Endothelial cell of umbilical vein (primary cell): ENCODE measurements around the gene GABBR2. TPM values are rescaled to one million over a fixed set of nuclear protein-coding genes. Genes with fewer than 3 reads are reported as not detected.

Experiments used
- BruUV-seq: library from RNA; stranded (reverse); fragments of 400-500 nt; replicated peaks from 2 replicates; lab custom pipeline; 2021; lab: Mats Ljungman, UMichigan
- CTCF ChIA-PET: fragments of 300-600, 350-600 bp; sonication (Branson Sonifier 250); formaldehyde crosslinking; loops from one replicate; lab custom pipeline; 2021; ENCODE audit warnings: antibody characterized with exemption, inconsistent platforms; lab: Charles Lee
- POLR2A ChIA-PET: fragments of 300-600, 350-600 bp; sonication (Branson Sonifier 250); formaldehyde crosslinking; loops from one replicate; lab custom pipeline; 2021; ENCODE audit warnings: antibody characterized with exemption, inconsistent platforms; lab: Charles Lee
- DNase-seq: peaks from one replicate; pipeline ENCODE4 v3.0.0-alpha.2; 2011; ENCODE audit warnings: low read depth, low spot score
- FAIRE-seq: peaks from 2 replicates; lab custom pipeline; 2011; peaks lifted over from hg19 to GRCh38; lab: Jason Lieb, UNC
- H2AFZ ChIP-seq: 2 replicates; pipeline ENCODE4 v1.6.0; 2012; ENCODE audit warnings: low read depth, low read length, control low read depth, inconsistent platforms
- H3K27ac ChIP-seq: 2 replicates; pipeline ENCODE4 v1.5.1; 2011; ENCODE audit warnings: low read depth, mild to moderate bottlenecking, control low read depth, low read length, moderate library complexity; ENCODE audit not compliant: insufficient read depth
- H3K27me3 ChIP-seq, 2 experiments: 2 replicates each; pipeline versions ENCODE4 v1.6.0 to v1.6.1; 2011; ENCODE audit warnings: low read length in 2 of 2, mixed read lengths in 1 of 2; ENCODE audit not compliant: control insufficient read depth in 2 of 2, insufficient read depth in 2 of 2
- H3K36me3 ChIP-seq, 2 experiments: 2 replicates in 1 of 2; 3 replicates in 1 of 2; pipeline ENCODE4 v1.5.1; 2011; ENCODE audit warnings: low read length in 2 of 2, mild to moderate bottlenecking in 1 of 2, moderate library complexity in 1 of 2; ENCODE audit not compliant: control insufficient read depth in 2 of 2, insufficient read depth in 2 of 2; ENCODE audit errors: extremely low read depth in 1 of 2
- H3K4me1 ChIP-seq: 3 replicates; pipeline ENCODE4 v1.5.1; 2011; ENCODE audit warnings: mild to moderate bottlenecking, low read length; ENCODE audit not compliant: control insufficient read depth, insufficient read depth; ENCODE audit errors: extremely low read depth
- H3K4me2 ChIP-seq: 2 replicates; pipeline ENCODE4 v1.6.1; 2011; ENCODE audit warnings: low read length, control low read depth, mixed read lengths; ENCODE audit not compliant: insufficient read depth
- H3K4me3 ChIP-seq, 3 experiments: fragments of 200-600 bp in 1 of 3; sonication (generic), shearing (Covaris generic) in 1 of 3; replicated peaks in 1 of 3; 2 replicates each; pipeline ENCODE4 v1.5.1; 2011 to 2016; ENCODE audit warnings: control low read depth in 3 of 3, low read length in 3 of 3, mild to moderate bottlenecking in 2 of 3, inconsistent platforms in 1 of 3, low read depth in 1 of 3, moderate library complexity in 1 of 3; ENCODE audit not compliant: insufficient read depth in 1 of 3
- H3K79me2 ChIP-seq: 2 replicates; pipeline ENCODE4 v1.6.0; 2012; ENCODE audit warnings: low read length, inconsistent platforms; ENCODE audit not compliant: control insufficient read depth, insufficient read depth
- H3K9ac ChIP-seq: replicated peaks from 2 replicates; pipeline ENCODE3; 2011; ENCODE audit warnings: low read length, control low read depth; ENCODE audit not compliant: insufficient read depth; ENCODE audit errors: extremely low read depth
- H3K9me1 ChIP-seq: replicated peaks from 3 replicates; pipeline ENCODE4 v1.6.0; 2011; ENCODE audit warnings: mild to moderate bottlenecking, low read length; ENCODE audit not compliant: control insufficient read depth, insufficient read depth; ENCODE audit errors: extremely low read depth
- H3K9me3 ChIP-seq: replicated peaks from 2 replicates; pipeline ENCODE4 v1.5.1; 2012; ENCODE audit warnings: low read length, inconsistent platforms; ENCODE audit not compliant: control insufficient read depth, insufficient read depth
- H4K20me1 ChIP-seq: replicated peaks from 2 replicates; pipeline ENCODE3; 2011; ENCODE audit warnings: mild to moderate bottlenecking, low read length; ENCODE audit not compliant: control insufficient read depth, insufficient read depth; ENCODE audit errors: extremely low read depth
- CTCF ChIP-seq, 2 donors: IDR thresholded peaks; 1 replicate in 1 of 2; 2 replicates in 1 of 2; pipeline ENCODE4 v1.5.1; 2011; ENCODE audit warnings: low read length in 2 of 2, mild to moderate bottlenecking in 2 of 2, moderate library complexity in 2 of 2, control low read depth in 1 of 2, inconsistent platforms in 1 of 2, low read depth in 1 of 2; ENCODE audit not compliant: insufficient read depth in 1 of 2; ENCODE audit errors: extremely low read depth in 1 of 2
- EZH2 ChIP-seq: IDR thresholded peaks from 2 replicates; pipeline ENCODE4 v1.6.1; 2012; ENCODE audit warnings: borderline replicate concordance, low read depth, mild to moderate bottlenecking, moderate library complexity, low read length, inconsistent platforms; ENCODE audit not compliant: severe bottlenecking
- FOS ChIP-seq: IDR thresholded peaks from 2 replicates; pipeline ENCODE4 v1.6.1; 2011; ENCODE audit warnings: mild to moderate bottlenecking, low read length, moderate library complexity, borderline replicate concordance; ENCODE audit not compliant: insufficient read depth
- GATA2 ChIP-seq: IDR thresholded peaks from 2 replicates; pipeline ENCODE4 v1.7.0; 2011; ENCODE audit warnings: low read depth, mild to moderate bottlenecking, moderate library complexity, mixed read lengths, low read length; ENCODE audit not compliant: insufficient read length, insufficient read depth
- JUN ChIP-seq: IDR thresholded peaks from 2 replicates; pipeline ENCODE4 v1.6.1; 2011; ENCODE audit warnings: borderline replicate concordance, low read depth; ENCODE audit not compliant: insufficient read length, insufficient read depth
- MAX ChIP-seq: IDR thresholded peaks from 2 replicates; pipeline ENCODE4 v1.6.1; 2011; ENCODE audit not compliant: insufficient read depth, insufficient read length
- MYC ChIP-seq: IDR thresholded peaks from one replicate; pipeline ENCODE4 v1.6.1; 2011; ENCODE audit warnings: mild to moderate bottlenecking, low read depth, low read length
- POLR2A ChIP-seq: IDR thresholded peaks from 2 replicates; pipeline ENCODE4 v1.6.1; 2012; ENCODE audit warnings: low read depth, mild to moderate bottlenecking, control low read depth, low read length
- POLR2AphosphoS5 ChIP-seq: IDR thresholded peaks from 2 replicates; pipeline ENCODE4 v1.6.1; 2012; ENCODE audit warnings: low read depth, mild to moderate bottlenecking, control low read depth, low read length, moderate library complexity; ENCODE audit not compliant: insufficient read depth
- dilution Hi-C: fragments of 300-500 bp; cut with MboI; formaldehyde crosslinking; loops from one replicate; pipeline ENCODE4 v1.15.0; 2019; ENCODE audit warnings: low sequenced_read_pairs; ENCODE audit not compliant: extremely low pct_ligation_motif_present
- intact Hi-C: fragments of 100-400 bp; cut with micrococcal nuclease; formaldehyde crosslinking; loops from one replicate; pipeline ENCODE4 v1.10.0; 2022
- polyA plus RNA-seq, 4 experiments: library from polyadenylated mRNA; depleted of rRNA in 3 of 4; stranded (reverse) in 3 of 4; unstranded in 1 of 4; fragments of >200 nt; gene quantifications; 2 replicates each; pipeline versions ENCODE4 v1.2.1 to v1.2.3, GENCODE V29; 2011 to 2012; ENCODE audit warnings: missing spikeins in 1 of 4
- total RNA-seq: library from RNA; stranded (reverse); gene quantifications from 2 replicates; pipeline ENCODE4 v1.2.3, GENCODE V29; 2021

The GABBR2 gene
- total and polyA plus RNA-seq, 2 donors (not counting 3 experiments of a cell fraction or from before 2014, with no cell fraction given): 1.1 to 9.2 TPM

- intact Hi-C loops: no loop called here
- ChIA-PET CTCF (no interaction called here), POLR2A (no interaction called here)
- H3K4me3 ChIP-seq: no peak overlapping the region
- H4K20me1 ChIP-seq: no peaks in the 10 kb centered on the region
- H3K27ac ChIP-seq: no peak overlapping the region
- TF ChIP-seq MYC (no peak), JUN (no peak), GATA2 (no peak), MAX (no peak), EZH2 (no peak), POLR2A (no peak), CTCF (IDR thresholded peaks at IDR 0.05; ENCODE audit: extremely low read depth in 1 of 2, insufficient read depth in 1 of 2, low read depth in 1 of 2, low read length in 2 of 2) (no peak), POLR2AphosphoS5 (no peak), FOS (no peak)
- no peak overlapping the region for H2AFZ ChIP-seq
- H3K79me2 ChIP-seq: no peaks in the 10 kb centered on the region
- FAIRE-seq (no peak), DNase-seq (no peak)
- H3K36me3 ChIP-seq: no peaks in the 10 kb centered on the region
- H3K9me1 ChIP-seq: no peaks in the 10 kb centered on the region
- no peak overlapping the region for H3K4me2 ChIP-seq
- H3K27me3 ChIP-seq: no peaks in the 10 kb centered on the region
- H3K9ac ChIP-seq: no peak overlapping the region
- BruUV-seq: no TSS peak
- dilution Hi-C loops: no loop called here
- no peaks in the 10 kb centered on the region for H3K4me1 ChIP-seq
- no peaks in the 10 kb centered on the region for H3K9me3 ChIP-seq
These were observed 255.0 kb downstream of the GABBR2 start for GRCh38 chr9:98453589-98454311.
